Neural progenitor cell (in vitro differentiated cells): ENCODE results near the gene RBMS1. TPM values are rescaled to one million over a fixed set of nuclear protein-coding genes. Genes with fewer than 3 reads are reported as not detected.
A peak's percentile ranks its signal among the peaks of the same experiment; 100 is the strongest.

ENCODE experiments used
- DNase-seq: peaks from one replicate; pipeline ENCODE4 v3.0.0-alpha.2; 2016; ENCODE audit warnings: low spot score
- H2AFZ ChIP-seq: fragments of 200-600 bp; sonication (generic); replicated peaks from 2 replicates; pipeline ENCODE4 v1.6.1; 2016; ENCODE audit warnings: antibody characterized with exemption
- H3F3A ChIP-seq: fragments of 200-600 bp; sonication (generic); 2 replicates; pipeline ENCODE4 v1.6.1; 2016; ENCODE audit warnings: antibody characterized with exemption, low read depth
- H3K27ac ChIP-seq: fragments of 200-600 bp; sonication (generic); 2 replicates; pipeline ENCODE4 v1.5.1; 2016; ENCODE audit warnings: mild to moderate bottlenecking
- H3K27me3 ChIP-seq: fragments of 200-600 bp; sonication (generic); 2 replicates; pipeline ENCODE4 v1.6.1; 2016; ENCODE audit warnings: mild to moderate bottlenecking, moderate library complexity
- H3K36me3 ChIP-seq: fragments of 200-600 bp; sonication (generic); 2 replicates; pipeline ENCODE4 v1.5.1; 2016
- H3K4me1 ChIP-seq: fragments of 200-600 bp; sonication (generic); 2 replicates; pipeline ENCODE4 v1.6.1; 2016; ENCODE audit warnings: mixed run types
- H3K4me2 ChIP-seq: fragments of 200-600 bp; sonication (generic); 2 replicates; pipeline ENCODE4 v1.6.1; 2016
- H3K4me3 ChIP-seq: fragments of 200-600 bp; sonication (generic); 2 replicates; pipeline ENCODE4 v1.5.1; 2016
- H3K79me2 ChIP-seq: fragments of 200-600 bp; sonication (generic); 2 replicates; pipeline ENCODE4 v1.6.1; 2016; ENCODE audit warnings: low read depth
- H3K9ac ChIP-seq: fragments of 200-600 bp; sonication (generic); 2 replicates; pipeline ENCODE4 v1.6.1; 2016
- H3K9me3 ChIP-seq: fragments of 200-600 bp; sonication (generic); 2 replicates; pipeline ENCODE4 v1.5.1; 2016; ENCODE audit warnings: low read depth
- H4K20me1 ChIP-seq: fragments of 200-600 bp; sonication (generic); 2 replicates; pipeline ENCODE4 v1.6.1; 2016; ENCODE audit warnings: low read depth
- H3K27ac Mint-ChIP-seq: 3 replicates; pipeline ENCODE4 v1.8.0; 2021; ENCODE audit warnings: mixed read lengths
- H3K27me3 Mint-ChIP-seq: 2 replicates; pipeline ENCODE4 v1.8.0; 2022; ENCODE audit warnings: low read depth, mild to moderate bottlenecking, inconsistent platforms, moderate library complexity, mixed read lengths; ENCODE audit not compliant: insufficient read depth
- H3K36me3 Mint-ChIP-seq: 3 replicates; pipeline ENCODE4 v1.8.0; 2021; ENCODE audit warnings: mixed read lengths
- H3K4me1 Mint-ChIP-seq: 3 replicates; pipeline ENCODE4 v1.8.0; 2021; ENCODE audit warnings: mixed read lengths
- H3K4me3 Mint-ChIP-seq: 3 replicates; pipeline ENCODE4 v1.8.0; 2021; ENCODE audit warnings: mild to moderate bottlenecking, moderate library complexity, mixed read lengths
- H3K9me3 Mint-ChIP-seq: 3 replicates; pipeline ENCODE4 v1.8.0; 2020; ENCODE audit warnings: mixed read lengths
- EZH2 ChIP-seq: fragments of 200-600 bp; sonication (generic); IDR thresholded peaks from 2 replicates; pipeline ENCODE4 v1.6.1; 2017; ENCODE audit warnings: antibody characterized with exemption, mild to moderate bottlenecking, moderate library complexity
- EZH2phosphoT487 ChIP-seq: fragments of 200-600 bp; sonication (generic); IDR thresholded peaks from 2 replicates; pipeline ENCODE4 v1.6.1; 2017; ENCODE audit warnings: antibody characterized with exemption
- total RNA-seq: library from RNA; depleted of rRNA; stranded (reverse); fragments of >200 nt; gene quantifications from 2 replicates; pipeline ENCODE4 v1.2.3, GENCODE V29; 2015; ENCODE audit warnings: low replicate concordance
- TF ChIP-seq, protein P1 (sequence below): fragments of 200-600 bp; sonication (generic); IDR thresholded peaks from 2 replicates; pipeline ENCODE4 v1.5.1; 2017; ENCODE audit warnings: antibody characterized with exemption, mild to moderate bottlenecking

The RBMS1 gene
- total RNA-seq, 1 donor from 2014 or later, result 101 TPM

DNA sequence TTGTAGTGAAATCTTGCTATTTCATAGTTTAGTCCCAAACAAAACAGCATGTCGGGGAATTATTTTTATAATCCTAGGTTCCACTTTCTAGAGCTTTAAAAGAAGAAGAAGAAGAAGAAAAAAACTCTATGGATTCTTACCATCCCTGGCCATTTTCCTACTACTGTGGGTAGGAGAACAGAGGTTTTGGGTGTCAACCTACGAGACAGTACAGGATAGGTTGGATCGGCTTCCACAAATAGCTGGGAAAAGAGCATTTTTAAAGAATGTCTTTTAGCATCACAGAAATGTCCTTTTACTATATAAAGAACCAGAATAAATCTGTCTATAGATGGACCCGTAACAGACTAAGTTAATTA is 65.2 kb downstream of the RBMS1 start:
- H3K9ac ChIP-seq, result no peak overlapping the region
- no peak overlapping the region for H2AFZ ChIP-seq
- H3K79me2 ChIP-seq, result no peaks in the 10 kb centered on the region
- H3K27ac Mint-ChIP-seq, result no peak overlapping the region
- no peak for DNase-seq
- H3K4me3 ChIP-seq, result no peak overlapping the region
- peaks cover 7% of the 10 kb centered on the region for H3F3A ChIP-seq
- no peak overlapping the region for H3K27ac ChIP-seq
- no peak overlapping the region for H3K4me2 ChIP-seq
- H3K4me3 Mint-ChIP-seq, result no peak overlapping the region
- no peaks in the 10 kb centered on the region for H4K20me1 ChIP-seq
- H3K9me3 ChIP-seq, result no peaks in the 10 kb centered on the region
- H3K36me3 ChIP-seq, result no peaks in the 10 kb centered on the region
- peaks cover 16% of the 10 kb centered on the region for H3K36me3 Mint-ChIP-seq
- no peak for TF ChIP-seq EZH2
- no peak for TF ChIP-seq EZH2phosphoT487
- TF ChIP-seq, protein P1, sequence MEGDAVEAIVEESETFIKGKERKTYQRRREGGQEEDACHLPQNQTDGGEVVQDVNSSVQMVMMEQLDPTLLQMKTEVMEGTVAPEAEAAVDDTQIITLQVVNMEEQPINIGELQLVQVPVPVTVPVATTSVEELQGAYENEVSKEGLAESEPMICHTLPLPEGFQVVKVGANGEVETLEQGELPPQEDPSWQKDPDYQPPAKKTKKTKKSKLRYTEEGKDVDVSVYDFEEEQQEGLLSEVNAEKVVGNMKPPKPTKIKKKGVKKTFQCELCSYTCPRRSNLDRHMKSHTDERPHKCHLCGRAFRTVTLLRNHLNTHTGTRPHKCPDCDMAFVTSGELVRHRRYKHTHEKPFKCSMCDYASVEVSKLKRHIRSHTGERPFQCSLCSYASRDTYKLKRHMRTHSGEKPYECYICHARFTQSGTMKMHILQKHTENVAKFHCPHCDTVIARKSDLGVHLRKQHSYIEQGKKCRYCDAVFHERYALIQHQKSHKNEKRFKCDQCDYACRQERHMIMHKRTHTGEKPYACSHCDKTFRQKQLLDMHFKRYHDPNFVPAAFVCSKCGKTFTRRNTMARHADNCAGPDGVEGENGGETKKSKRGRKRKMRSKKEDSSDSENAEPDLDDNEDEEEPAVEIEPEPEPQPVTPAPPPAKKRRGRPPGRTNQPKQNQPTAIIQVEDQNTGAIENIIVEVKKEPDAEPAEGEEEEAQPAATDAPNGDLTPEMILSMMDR, result no peak
- H3K4me1 Mint-ChIP-seq, result peaks cover 10% of the 10 kb centered on the region
- no peaks in the 10 kb centered on the region for H3K27me3 ChIP-seq
- H3K4me1 ChIP-seq, result peaks cover 24% of the 10 kb centered on the region
- peaks cover 2% of the 10 kb centered on the region for H3K9me3 Mint-ChIP-seq
- H3K27me3 Mint-ChIP-seq, result no peaks in the 10 kb centered on the region

DNA sequence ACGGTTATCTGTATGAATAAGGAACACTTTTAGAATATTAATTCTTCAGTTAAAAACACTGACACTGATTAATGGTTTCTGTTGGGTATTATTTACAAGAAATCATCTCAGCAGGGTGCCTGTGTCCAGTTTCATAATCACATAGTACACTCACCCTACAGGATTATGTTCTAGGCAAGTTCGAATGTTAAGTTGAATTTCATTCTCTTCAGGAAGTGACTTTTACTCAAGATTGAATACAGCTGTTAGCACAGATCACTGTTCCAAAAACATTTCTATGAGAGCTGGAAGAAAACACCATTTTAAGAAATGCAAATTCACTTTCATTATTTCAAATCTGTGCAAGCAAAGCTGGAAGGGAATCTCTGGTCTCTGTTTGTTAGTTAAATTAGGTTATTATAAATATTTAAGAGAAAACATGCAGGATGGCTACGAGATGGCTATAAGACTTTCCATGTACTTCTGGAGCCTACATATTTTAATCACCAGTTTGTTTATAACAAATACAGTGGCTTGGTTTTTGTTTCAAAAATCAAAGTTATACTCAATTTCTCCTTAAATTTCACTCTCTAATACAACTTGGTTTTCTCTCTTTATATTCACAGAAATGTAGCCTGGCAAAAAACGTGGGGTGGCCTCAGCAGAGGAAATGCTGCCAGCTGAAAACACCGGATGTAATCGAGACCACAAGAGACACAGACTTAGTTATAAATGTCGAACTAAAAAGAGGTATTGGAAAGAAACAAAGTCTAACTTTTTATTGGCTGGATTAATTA is 65.8 kb downstream of the RBMS1 start:
- Histone ChIP-seq H3K4me1 (peaks cover 24% of the 10 kb centered on the region), H3K79me2 (no peaks in the 10 kb centered on the region), H3K9me3 (no peaks in the 10 kb centered on the region), H3K27me3 (no peaks in the 10 kb centered on the region), H3K4me3 (no peak overlapping the region), H3K27ac (no peak overlapping the region), H3K4me2 (no peak overlapping the region), H2AFZ (no peak overlapping the region), H3K36me3 (no peaks in the 10 kb centered on the region), H4K20me1 (no peaks in the 10 kb centered on the region), H3K9ac (no peak overlapping the region), H3F3A (peaks cover 7% of the 10 kb centered on the region)
- H3K9me3 Mint-ChIP-seq, result peaks cover 2% of the 10 kb centered on the region
- peaks cover 16% of the 10 kb centered on the region for H3K36me3 Mint-ChIP-seq
- no peak for DNase-seq
- H3K27ac Mint-ChIP-seq, result no peak overlapping the region
- TF ChIP-seq, protein P1, result no peak
- H3K4me3 Mint-ChIP-seq, result no peak overlapping the region
- no peaks in the 10 kb centered on the region for H3K27me3 Mint-ChIP-seq
- H3K4me1 Mint-ChIP-seq, result peaks cover 10% of the 10 kb centered on the region

DNA sequence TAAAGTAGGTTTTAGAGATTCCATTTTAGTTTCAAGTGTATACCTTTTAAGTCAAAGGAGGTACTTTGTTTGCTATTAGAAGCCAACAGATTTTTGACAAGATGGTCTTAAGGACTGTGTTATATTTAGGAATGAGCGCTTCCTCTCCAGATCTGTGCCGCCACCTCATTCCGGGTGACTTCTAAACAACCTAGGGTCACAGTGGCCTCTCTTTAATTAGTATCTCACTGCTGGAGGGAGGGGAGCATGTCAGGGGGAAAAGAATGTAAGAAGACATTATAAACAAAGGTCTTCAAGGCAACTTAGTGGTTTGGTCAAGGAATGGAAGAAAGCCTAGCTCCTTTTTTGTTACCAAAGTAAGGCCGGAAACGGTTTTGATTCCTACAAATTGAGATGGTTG is 67.0 kb downstream of the RBMS1 start:
- Mint-ChIP-seq H3K36me3 (peaks cover 15% of the 10 kb centered on the region), H3K4me3 (no peak overlapping the region), H3K27ac (no peak overlapping the region), H3K27me3 (no peaks in the 10 kb centered on the region), H3K4me1 (peaks cover 10% of the 10 kb centered on the region), H3K9me3 (peaks cover 2% of the 10 kb centered on the region)
- H3K9me3 ChIP-seq, result no peaks in the 10 kb centered on the region
- peaks cover 18% of the 10 kb centered on the region for H3K4me1 ChIP-seq
- H3K36me3 ChIP-seq, result no peaks in the 10 kb centered on the region
- TF ChIP-seq, protein P1, result no peak
- TF ChIP-seq EZH2phosphoT487, result no peak
- TF ChIP-seq EZH2, result no peak
- no peaks in the 10 kb centered on the region for H3K27me3 ChIP-seq
- H2AFZ ChIP-seq, result no peak overlapping the region
- no peaks in the 10 kb centered on the region for H4K20me1 ChIP-seq
- H3F3A ChIP-seq, result peaks cover 7% of the 10 kb centered on the region
- peak overlapping the region; percentile 7 for H3K4me3 ChIP-seq
- H3K27ac ChIP-seq, result peak overlapping the region; percentile 52
- DNase-seq, result peak; percentile 66
- H3K4me2 ChIP-seq, result peak overlapping the region; percentile 62
- H3K79me2 ChIP-seq, result no peaks in the 10 kb centered on the region
- no peak overlapping the region for H3K9ac ChIP-seq
